HL-60/S4 (cell line): Measurements from ENCODE around the gene UBA1.
"Not testable (repeated sequence)": the region's sequence is repeated elsewhere in the genome, so short reads cannot be mapped to it uniquely, and the experiment has no call there.

Experiments
- in situ Hi-C: fragments of 300-500 bp; cut with MboI; formaldehyde crosslinking; loops from 2 replicates; pipeline ENCODE4 v1.14.3; 2022; ENCODE audit warnings: low sequenced_read_pairs

Gene UBA1

DNA sequence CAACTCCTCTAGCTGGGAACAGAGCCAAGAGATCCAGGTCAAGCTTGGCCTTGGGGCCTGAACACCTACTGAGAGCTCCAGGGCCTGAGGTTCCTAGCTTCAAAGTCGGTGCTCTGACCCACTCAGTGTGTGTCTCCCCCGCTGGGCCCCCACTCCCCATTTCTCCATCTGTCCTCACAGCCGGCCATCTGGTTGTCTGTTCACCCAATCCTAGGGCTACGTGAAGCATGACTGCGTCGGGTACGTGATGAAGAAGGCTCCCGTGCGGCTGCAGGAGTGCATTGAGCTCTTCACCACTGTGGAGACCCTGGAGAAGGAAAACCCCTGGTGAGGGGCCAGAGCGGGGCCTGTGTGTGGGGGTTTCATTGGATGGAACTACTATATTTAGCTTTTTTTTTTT, 51.5 kb downstream of the UBA1 start:
- in situ Hi-C loops: no loop called here

DNA sequence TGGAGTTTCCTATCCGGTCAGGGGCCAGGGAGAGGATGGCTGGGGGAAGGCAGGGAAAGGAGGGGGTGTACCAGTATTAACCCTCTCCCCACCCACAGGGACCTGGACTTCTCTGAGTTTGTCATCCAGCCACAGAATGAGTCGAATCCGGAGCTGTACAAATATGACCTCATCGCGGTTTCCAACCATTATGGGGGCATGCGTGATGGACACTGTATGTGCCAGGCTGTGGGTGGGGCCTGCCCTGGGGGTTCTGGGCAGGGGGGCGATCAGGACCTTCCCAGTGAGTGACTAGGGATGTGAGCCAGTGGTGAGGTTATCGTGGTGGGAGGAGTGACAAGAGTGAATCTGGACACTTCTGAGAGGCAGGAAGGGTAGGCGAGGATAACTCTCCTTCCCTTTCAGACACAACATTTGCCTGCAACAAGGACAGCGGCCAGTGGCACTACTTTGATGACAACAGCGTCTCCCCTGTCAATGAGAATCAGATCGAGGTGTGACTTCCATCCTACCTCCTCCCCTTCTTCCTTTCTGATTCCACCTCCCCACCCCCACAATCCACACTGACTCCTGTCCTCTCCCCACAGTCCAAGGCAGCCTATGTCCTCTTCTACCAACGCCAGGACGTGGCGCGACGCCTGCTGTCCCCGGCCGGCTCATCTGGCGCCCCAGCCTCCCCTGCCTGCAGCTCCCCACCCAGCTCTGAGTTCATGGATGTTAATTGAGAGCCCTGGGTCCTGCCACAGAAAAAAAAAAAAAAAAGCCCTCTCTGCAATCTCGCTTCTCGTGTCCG, 53.8 kb downstream of the UBA1 start:
- in situ Hi-C loops: no loop called here

DNA sequence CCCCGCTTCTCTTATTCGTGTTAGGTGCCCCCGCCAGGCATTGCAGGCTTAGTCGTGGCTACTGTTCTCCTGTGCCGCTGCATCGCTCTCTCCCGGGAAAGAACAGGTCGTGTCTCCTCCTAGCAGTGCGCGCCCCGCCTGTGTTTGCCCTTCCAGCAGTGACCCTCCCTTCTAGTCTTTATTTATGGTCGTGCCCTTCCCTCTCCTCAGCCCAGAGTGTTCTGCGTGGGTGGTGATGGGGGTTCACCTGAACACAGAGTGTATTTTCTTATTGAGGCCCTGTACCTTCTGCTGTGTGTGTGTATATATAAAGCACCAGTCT, 54.3 kb downstream of the UBA1 start:
- in situ Hi-C loops: no loop called here

DNA sequence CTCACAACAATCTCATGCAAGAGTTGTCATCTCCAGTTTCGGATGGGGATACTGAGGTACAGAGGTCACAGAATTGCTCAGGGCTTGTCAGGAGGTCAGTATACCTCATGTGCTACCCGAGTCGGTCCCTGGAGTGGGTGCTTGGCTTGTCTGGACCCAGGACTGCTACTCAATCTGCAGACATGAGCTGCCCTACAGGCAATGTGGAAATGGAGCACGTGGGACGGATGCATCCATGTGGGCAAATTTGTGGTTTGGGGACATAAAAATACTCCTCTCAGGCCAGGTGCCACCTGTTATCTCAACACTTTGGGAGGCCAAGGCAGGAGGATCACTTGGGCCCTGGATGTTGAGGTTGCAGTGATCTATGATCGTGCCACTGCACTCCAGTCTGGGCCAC, 54.9 kb downstream of the UBA1 start:
- in situ Hi-C loops: no loop called here

DNA sequence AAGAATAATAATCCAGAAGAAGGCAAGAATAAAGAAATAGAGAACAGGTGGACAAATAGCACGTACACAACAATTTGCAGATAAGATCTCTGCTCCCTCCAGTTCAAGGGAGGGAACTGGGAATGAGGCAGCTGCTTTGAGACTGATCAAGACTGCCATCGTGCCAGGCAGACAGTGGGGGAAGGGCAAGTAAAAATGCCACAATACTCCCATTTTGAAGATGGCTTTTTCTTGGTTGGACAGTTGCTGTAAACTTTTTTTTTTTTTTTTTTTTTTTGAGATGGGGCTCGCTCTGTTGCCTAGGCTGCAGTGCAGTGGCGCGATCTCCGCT, 56.4 kb downstream of the UBA1 start:
- in situ Hi-C loops: no loop called here

DNA sequence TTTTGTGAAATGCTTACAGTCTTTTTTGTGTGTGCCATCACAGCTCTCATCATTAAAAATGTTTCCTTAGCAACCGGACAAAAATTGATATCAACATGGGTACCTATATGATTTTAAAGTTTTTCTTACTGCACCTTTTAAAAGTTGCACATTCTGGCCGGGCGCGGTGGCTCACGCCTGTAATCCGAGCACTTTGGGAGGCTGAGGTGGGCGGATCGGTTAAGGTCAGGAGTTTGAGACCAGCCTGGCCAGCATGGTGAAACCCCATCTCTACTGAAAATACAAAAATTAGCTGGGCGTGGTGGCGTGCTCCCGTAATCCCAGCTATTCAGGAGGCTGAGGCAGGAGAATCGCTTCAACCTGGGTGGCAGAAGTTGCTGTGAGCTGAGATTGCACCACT, 64.0 kb downstream of the UBA1 start:
- in situ Hi-C loops: not testable (repeated sequence)
